MV-4-11 (cell line): ENCODE results near the gene PRKAG2.

Experiments
- DNase-seq: peaks from one replicate; lab custom pipeline; 2025; lab: John Stamatoyannopoulos, UW

PRKAG2 gene

GRCh38 chr7:151801291-151801690 lies 75.6 kb downstream of the PRKAG2 start:
- no peak for DNase-seq

GRCh38 chr7:151800861-151801260 lies 76.1 kb downstream of the PRKAG2 start:
- DNase-seq: no peak

GRCh38 chr7:151800391-151800790 lies 76.5 kb downstream of the PRKAG2 start:
- no peak for DNase-seq

GRCh38 chr7:151799506-151799905 lies 77.4 kb downstream of the PRKAG2 start:
- no peak for DNase-seq

GRCh38 chr7:151798851-151799448 lies 78.0 kb downstream of the PRKAG2 start:
- peak; percentile 7 for DNase-seq

GRCh38 chr7:151797667-151798307 lies 79.1 kb downstream of the PRKAG2 start:
- peak; percentile 88 for DNase-seq

GRCh38 chr7:151796871-151797537 lies 79.9 kb downstream of the PRKAG2 start:
- no peak for DNase-seq

GRCh38 chr7:151796091-151796870 lies 80.6 kb downstream of the PRKAG2 start:
- peak; percentile 16 for DNase-seq

GRCh38 chr7:151795168-151795811 lies 81.6 kb downstream of the PRKAG2 start:
- DNase-seq: no peak

- DNase-seq: peak; percentile 18
These were observed 82.3 kb downstream of the PRKAG2 start for GRCh38 chr7:151794508-151795167.

- peak; percentile 27 for DNase-seq
These were observed 82.9 kb downstream of the PRKAG2 start for GRCh38 chr7:151793991-151794507.

GRCh38 chr7:151793531-151793951 lies 83.4 kb downstream of the PRKAG2 start:
- peak; percentile 27 for DNase-seq

GRCh38 chr7:151792636-151793035 lies 84.3 kb downstream of the PRKAG2 start:
- DNase-seq: no peak

- no peak for DNase-seq
These were observed 84.8 kb downstream of the PRKAG2 start for GRCh38 chr7:151792086-151792485.

- DNase-seq: no peak
These were observed 85.9 kb downstream of the PRKAG2 start for GRCh38 chr7:151790830-151791620.

GRCh38 chr7:151790095-151790829 lies 86.7 kb downstream of the PRKAG2 start:
- DNase-seq: no peak

- DNase-seq: no peak
These were observed 87.5 kb downstream of the PRKAG2 start for GRCh38 chr7:151789380-151789947.

- no peak for DNase-seq
These were observed 89.6 kb downstream of the PRKAG2 start for GRCh38 chr7:151787348-151787747.

- no peak for DNase-seq
These were observed 90.0 kb downstream of the PRKAG2 start for GRCh38 chr7:151786936-151787335.
